Measurements from ENCODE around the gene SNX15.
A peak's percentile ranks its signal among the peaks of the same experiment; 100 is the strongest.

The SNX15 gene

DNA sequence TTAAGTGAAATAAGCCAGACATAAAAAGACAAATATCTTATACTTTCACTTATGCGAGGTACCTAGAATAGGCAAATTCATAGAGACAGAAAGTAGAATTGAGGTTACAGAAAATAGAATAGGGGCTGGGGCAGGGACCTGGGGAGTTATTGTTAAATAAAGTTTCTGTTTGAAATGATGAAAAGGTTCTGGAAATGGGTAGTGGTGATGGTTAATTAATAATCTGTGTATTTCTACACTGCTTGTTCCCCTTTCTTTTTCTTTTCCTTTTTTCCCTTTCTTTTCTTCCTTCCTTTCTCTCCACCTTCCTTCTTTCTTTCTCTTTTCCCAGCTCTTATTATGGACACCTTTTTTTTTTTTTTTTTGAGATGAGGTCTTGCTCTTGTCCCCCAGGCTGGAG is 28.3 kb downstream of the SNX15 start:
- no peak for DNase-seq (ENCODE audit: low read depth in 1 of 2, low spot score in 1 of 2)

DNA sequence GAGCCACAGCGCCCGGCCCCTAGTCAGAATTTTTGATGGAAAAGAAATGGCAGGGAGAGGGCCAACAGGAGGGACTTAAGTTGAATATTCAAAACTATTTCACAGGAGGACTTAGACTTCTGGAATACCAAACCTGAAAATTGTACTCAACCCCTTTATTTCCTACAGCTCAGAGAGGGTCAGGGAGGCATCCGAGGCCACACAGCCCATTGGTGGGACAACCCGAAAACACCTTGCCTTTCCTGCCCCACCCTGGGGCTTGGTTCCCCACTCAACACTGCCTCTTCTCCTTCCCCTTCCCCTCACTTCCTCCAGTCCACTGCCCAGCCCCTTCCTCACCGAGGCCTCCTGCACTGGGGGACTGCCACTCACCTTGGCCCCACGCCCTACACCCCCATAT is 29.8 kb downstream of the SNX15 start:
- no peak for DNase-seq (ENCODE audit: low read depth in 1 of 2, low spot score in 1 of 2)

DNA sequence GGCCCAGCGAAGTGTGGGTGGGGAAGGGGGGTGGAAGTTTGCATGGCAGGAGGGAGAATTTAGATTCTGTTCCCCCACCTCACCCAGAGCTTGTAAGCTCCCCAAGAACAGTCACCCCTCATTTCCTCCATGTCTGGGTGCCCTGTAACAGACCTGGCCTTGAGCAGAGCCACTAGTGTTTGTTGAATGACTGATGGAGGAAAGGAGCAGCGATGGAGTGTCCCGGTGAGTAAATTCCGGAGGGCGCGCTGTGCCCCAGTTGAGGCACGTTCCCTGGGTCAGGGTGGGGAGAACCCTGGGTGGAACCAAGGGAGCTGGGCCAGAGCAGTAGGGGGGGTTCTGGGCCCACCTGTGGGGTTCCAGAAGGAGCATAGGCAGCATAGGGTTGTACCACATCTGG is 30.3 kb downstream of the SNX15 start:
- DNase-seq (ENCODE audit: low read depth in 1 of 2, low spot score in 1 of 2), result no peak

DNA sequence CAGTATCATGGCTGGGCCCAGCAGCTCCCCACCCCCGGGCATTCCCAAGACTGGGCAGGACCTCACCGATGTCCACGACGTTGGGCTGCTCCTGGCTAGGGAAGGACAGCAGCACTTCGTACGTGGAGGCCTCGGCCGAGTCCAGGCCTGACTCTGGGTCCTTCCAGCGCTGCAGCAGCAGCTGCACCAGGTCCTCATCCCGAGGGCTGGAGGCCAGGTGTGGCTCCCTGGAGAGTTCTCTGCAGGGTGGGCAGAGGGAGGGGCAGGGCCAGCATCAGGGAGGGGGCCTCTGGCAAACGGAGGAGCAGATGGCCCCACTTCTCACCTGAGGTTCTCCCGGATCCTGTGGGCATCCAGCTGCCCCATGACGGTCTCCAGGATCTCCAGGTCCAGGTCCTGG is 30.8 kb downstream of the SNX15 start:
- no peak for DNase-seq (ENCODE audit: low read depth in 1 of 2, low spot score in 1 of 2)

DNA sequence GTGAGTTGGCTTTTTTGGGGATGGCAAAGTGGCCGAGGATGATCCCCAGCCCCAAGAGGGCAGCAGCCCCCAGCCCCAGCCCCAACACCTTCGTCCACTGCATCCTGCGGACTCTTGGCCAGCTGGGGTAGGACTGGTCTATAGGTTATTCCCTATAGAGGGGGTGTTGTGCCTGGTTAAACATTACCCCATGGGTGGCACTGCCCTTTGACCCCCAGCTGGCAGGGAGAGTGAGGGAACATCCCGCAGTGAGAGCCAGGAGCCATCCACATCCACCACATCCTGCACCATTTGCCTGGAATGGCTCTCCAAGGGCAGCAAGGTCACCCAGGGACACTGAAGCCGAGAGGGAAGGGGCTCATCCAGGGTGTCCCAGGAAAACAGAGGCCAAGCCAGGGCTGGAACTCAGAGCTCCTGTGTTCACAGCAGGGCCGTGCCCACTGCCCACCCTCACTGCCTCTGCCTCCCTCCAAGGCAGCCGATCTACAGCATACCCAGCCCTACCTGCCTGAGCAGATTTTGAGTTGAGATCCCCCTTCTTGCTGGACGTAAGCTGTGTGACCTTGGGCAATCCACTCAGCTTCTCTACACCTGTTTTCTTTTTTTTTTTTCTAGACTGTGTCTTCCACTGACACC is 31.3 kb downstream of the SNX15 start, which contains the start of gene NAALADL1:
Gene NAALADL1, minus strand, starts transcription at position 135 of the 636 bp plus-strand sequence. Its CDS starts 32 bp downstream, at position 103.
- no peak for DNase-seq (ENCODE audit: low read depth in 1 of 2, low spot score in 1 of 2)

- DNase-seq (ENCODE audit: low read depth in 1 of 2, low spot score in 1 of 2), result no peak
Measured at GRCh38 chr11:65059523-65059922, 32.3 kb downstream of the SNX15 start.

GRCh38 chr11:65059959-65060824 is 33.0 kb downstream of the SNX15 start:
- no peak for DNase-seq (ENCODE audit: low read depth in 1 of 2, low spot score in 1 of 2)

DNA sequence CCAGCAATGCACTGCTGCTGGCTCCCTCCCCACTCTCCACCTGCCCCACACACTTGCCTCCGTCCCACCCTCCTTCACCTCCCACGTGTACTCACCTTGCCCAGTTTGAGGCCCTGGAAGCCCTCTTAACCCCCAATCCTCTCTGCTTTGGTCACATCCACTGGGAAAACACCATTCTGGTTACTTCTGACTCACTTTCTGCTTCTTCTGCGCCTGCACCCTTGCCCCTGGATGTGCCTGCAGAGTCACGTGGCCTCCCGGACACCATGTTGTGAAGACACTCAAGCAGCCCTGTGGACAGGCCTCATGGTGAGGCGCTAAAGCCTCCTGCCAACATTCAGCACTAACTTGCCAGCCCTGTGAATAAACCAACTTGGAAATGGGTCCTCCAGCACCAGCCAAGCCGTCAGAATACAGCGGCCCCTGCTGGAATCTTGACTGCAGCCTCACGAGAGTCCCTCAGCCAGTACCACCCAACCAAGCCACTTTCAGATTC is 33.7 kb downstream of the SNX15 start:
- no peak for DNase-seq (ENCODE audit: low read depth in 1 of 2, low spot score in 1 of 2)

GRCh38 chr11:65063532-65063931 is 36.3 kb downstream of the SNX15 start:
- no peak for DNase-seq (ENCODE audit: low read depth in 1 of 2, low spot score in 1 of 2)

DNA sequence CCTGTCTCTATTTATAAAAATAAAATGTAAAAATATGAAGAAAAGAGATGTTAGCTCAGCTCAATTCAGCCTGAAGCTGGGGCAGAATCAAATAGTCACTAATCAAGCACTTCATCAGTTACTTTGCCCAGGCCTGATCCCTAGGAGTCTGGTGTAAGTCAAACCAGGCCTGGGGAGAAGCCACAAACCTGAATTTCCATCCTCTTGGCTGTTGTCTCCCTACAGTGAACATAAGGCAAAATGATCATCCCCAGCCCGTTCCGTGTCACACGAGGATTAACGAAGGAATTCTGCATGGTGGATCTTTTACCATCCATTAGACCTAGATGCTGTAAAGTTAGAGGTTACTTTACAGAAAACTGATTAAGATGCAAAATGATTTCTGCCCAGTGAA is 37.6 kb downstream of the SNX15 start:
- no peak for DNase-seq (ENCODE audit: low read depth in 1 of 2, low spot score in 1 of 2)

- no peak for DNase-seq (ENCODE audit: low read depth in 1 of 2, low spot score in 1 of 2)
Measured at GRCh38 chr11:65065851-65066250, 38.6 kb downstream of the SNX15 start.

GRCh38 chr11:65066315-65066714 is 39.1 kb downstream of the SNX15 start:
- DNase-seq (ENCODE audit: low read depth in 1 of 2, low spot score in 1 of 2), result no peak

DNA sequence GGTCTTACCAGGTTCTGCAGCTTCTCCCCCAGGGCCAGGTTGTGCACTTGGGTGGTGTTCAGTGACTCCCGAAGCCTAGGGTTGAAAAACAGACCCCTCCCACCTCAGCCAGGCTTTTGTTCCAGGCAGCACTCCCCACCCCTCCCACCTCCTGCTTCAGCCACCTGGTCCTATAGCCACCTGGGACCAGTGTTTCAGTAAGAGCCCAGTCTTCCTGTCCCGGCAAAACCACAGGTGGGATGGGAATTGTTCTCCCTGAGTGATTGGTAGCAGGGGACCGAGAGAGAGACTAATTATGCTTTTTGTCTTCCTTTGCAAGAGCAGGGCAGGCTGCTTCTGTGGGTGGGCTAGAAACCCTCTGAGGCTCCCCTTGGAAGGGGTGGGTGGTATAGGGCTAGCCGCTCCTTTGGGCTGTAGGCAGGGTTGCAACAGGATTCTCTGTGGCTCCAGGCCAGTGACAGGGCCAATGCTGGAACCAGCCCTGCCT is 39.6 kb downstream of the SNX15 start:
- no peak for DNase-seq (ENCODE audit: low read depth in 1 of 2, low spot score in 1 of 2)

GRCh38 chr11:65067446-65067845 is 40.2 kb downstream of the SNX15 start:
- no peak for DNase-seq (ENCODE audit: low read depth in 1 of 2, low spot score in 1 of 2)

DNA sequence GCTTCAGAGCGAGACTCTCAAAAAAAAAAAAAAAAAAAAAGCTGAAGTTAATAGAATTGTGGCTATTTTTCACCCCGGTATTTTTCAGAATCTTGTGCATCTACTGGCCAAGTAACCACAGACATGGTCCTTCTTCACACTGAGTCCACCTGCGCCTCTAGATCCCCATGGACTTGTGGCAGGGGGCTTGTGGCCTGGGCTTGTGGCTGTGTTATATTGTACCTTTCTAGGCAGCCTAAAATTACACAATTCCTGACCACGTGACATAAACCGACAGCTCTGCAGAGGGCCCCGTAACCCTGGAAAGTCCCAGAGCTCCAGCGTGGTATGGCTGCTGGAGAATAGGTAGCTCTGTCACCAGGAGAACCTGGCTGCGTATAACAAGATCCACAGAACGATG is 42.0 kb downstream of the SNX15 start:
- DNase-seq (ENCODE audit: low read depth in 1 of 2, low spot score in 1 of 2), result no peak

GRCh38 chr11:65071907-65072630 is 44.8 kb downstream of the SNX15 start:
- no peak for DNase-seq (ENCODE audit: low read depth in 1 of 2, low spot score in 1 of 2)

GRCh38 chr11:65072631-65072966 is 45.4 kb downstream of the SNX15 start:
- DNase-seq (ENCODE audit: low read depth in 1 of 2, low spot score in 1 of 2), result no peak

- DNase-seq (ENCODE audit: low read depth in 1 of 2, low spot score in 1 of 2), result no peak
Measured at GRCh38 chr11:65077451-65077850, 50.2 kb downstream of the SNX15 start.

GRCh38 chr11:65078151-65078550 is 50.9 kb downstream of the SNX15 start:
- peak; percentile 46 to 48 for DNase-seq (ENCODE audit: low read depth in 1 of 2, low spot score in 1 of 2)

GRCh38 chr11:65078786-65079342 is 51.6 kb downstream of the SNX15 start:
- no peak for DNase-seq (ENCODE audit: low read depth in 1 of 2, low spot score in 1 of 2)

DNA sequence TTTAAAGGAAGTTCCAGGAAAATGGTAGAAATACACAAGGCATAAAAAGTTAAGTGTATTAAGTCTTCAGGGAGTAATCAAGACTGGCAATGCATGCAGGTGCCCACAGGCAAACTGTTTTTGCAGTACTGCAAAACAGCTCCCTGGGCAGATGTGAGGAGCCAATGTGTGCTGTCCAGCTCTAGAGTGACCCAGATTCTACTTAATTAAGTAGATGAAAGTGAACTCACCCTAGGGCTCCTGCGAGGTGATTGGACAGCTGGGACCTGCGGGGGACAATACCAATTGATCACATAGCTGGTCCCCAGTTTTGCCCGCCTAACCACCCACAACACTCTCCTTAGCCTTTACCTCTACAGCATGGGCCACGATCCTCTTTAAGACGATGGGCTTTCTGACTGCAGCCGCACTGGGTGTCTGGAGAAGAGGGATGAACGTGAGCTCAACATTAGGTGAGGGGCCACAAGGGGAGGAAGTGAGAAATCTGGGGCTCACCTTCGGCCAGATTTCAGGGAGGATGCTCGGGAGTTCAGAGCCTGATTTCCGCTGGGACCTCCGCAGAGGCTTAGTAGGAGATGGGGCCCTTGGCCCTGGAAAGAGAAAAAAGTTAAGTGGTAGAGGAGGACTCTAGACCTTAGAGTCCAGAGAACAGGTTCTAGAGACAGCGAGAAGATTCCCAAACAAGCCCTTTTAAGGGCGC is 56.0 kb downstream of the SNX15 start:
- DNase-seq (ENCODE audit: low read depth in 1 of 2, low spot score in 1 of 2), result no peak
